RWPE2 (cell line): ENCODE measurements around the gene MOCS1.

Experiments
- ATAC-seq: fragments of 200-7000 bp; cut with Tn5 transposase; 3 replicates; pipeline ENCODE4 v1.9.1; 2021; ENCODE audit warnings: low read depth
- DNase-seq: peaks from one replicate; pipeline ENCODE4 v3.0.0-alpha.2; 2020; ENCODE audit warnings: low spot score
- H3K27ac ChIP-seq: fragments of 450-650 bp; 2 replicates; pipeline ENCODE4 v1.5.1; 2017; ENCODE audit warnings: mild to moderate bottlenecking; ENCODE audit not compliant: poor library complexity, severe bottlenecking
- H3K27me3 ChIP-seq: fragments of 250-450 bp; sonication (Bioruptor Pico); 2 replicates; pipeline ENCODE4 v1.5.1; 2021; ENCODE audit warnings: mild to moderate bottlenecking, moderate library complexity; ENCODE audit not compliant: insufficient read depth, poor library complexity, severe bottlenecking
- H3K36me3 ChIP-seq: fragments of 250-450 bp; sonication (Bioruptor Pico); 2 replicates; pipeline ENCODE4 v1.5.1; 2020; ENCODE audit warnings: low read depth, mild to moderate bottlenecking, moderate library complexity
- H3K4me1 ChIP-seq: fragments of 250-450 bp; sonication (Bioruptor Pico); 2 replicates; pipeline ENCODE4 v1.5.1; 2021; ENCODE audit warnings: mild to moderate bottlenecking, moderate library complexity; ENCODE audit not compliant: insufficient read depth, poor library complexity, severe bottlenecking
- H3K4me3 ChIP-seq: fragments of 250-450 bp; sonication (Bioruptor Pico); 2 replicates; pipeline ENCODE4 v1.5.1; 2021; ENCODE audit warnings: mild to moderate bottlenecking, moderate library complexity; ENCODE audit not compliant: severe bottlenecking
- H3K9me3 ChIP-seq: fragments of 250-450 bp; sonication (Bioruptor Pico); 2 replicates; pipeline ENCODE4 v1.5.1; 2021; ENCODE audit warnings: mild to moderate bottlenecking, moderate library complexity; ENCODE audit not compliant: severe bottlenecking
- TF ChIP-seq, protein P1 (sequence below): fragments of 450-650 bp; IDR thresholded peaks from one replicate; pipeline ENCODE4 v1.5.1; 2017; ENCODE audit warnings: mild to moderate bottlenecking, moderate library complexity; ENCODE audit not compliant: poor library complexity, severe bottlenecking

Gene MOCS1

DNA sequence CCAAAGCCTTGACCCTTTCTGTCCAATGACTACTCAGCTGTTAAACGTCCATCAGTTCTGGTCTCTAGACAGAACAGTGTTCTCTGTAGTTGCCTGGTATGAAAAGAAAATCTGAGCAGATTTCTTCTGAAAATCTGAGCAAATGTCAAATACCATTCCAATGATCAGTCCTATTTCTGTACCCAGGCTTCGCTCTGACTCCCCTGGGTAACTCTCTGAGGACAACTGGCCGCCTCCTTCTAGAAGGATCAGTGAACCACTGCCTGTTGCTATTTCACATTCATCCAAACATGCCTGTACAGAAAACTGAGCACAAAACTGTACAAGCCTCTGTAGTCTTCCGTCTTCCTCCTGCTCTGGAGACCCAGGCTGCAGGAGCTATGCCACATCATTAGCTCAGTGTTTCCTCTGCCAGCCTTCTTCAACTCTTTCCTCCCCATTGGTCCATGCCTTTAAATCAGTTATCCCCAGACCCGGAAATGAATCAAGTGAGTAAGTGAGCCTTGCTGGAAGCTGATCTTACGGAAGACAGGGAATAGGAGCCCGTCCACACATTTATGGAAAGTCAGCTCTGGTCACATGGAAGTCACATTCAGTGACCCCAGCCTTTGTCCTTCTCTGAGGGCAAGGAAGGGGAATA lies 78.8 kb downstream of the MOCS1 start:
- no peak for ATAC-seq
- no peak for DNase-seq
- Histone ChIP-seq H3K27me3 (no peaks in the 10 kb centered on the region), H3K9me3 (no peaks in the 10 kb centered on the region), H3K4me3 (no peak overlapping the region), H3K4me1 (no peaks in the 10 kb centered on the region), H3K36me3 (no peaks in the 10 kb centered on the region), H3K27ac (no peak overlapping the region)
- TF ChIP-seq, protein P1, sequence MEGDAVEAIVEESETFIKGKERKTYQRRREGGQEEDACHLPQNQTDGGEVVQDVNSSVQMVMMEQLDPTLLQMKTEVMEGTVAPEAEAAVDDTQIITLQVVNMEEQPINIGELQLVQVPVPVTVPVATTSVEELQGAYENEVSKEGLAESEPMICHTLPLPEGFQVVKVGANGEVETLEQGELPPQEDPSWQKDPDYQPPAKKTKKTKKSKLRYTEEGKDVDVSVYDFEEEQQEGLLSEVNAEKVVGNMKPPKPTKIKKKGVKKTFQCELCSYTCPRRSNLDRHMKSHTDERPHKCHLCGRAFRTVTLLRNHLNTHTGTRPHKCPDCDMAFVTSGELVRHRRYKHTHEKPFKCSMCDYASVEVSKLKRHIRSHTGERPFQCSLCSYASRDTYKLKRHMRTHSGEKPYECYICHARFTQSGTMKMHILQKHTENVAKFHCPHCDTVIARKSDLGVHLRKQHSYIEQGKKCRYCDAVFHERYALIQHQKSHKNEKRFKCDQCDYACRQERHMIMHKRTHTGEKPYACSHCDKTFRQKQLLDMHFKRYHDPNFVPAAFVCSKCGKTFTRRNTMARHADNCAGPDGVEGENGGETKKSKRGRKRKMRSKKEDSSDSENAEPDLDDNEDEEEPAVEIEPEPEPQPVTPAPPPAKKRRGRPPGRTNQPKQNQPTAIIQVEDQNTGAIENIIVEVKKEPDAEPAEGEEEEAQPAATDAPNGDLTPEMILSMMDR = no peak
